GM19240 (cell line): ENCODE data around the gene BLID.

Experiments
- DNase-seq: peaks from one replicate; pipeline ENCODE4 v3.0.0; 2011; ENCODE audit warnings: low spot score; ENCODE audit not compliant: insufficient read length

Gene BLID

GRCh38 chr11:122140500-122140899 is 24.5 kb upstream of the BLID start:
- DNase-seq = no peak

GRCh38 chr11:122139595-122139866 is 23.5 kb upstream of the BLID start:
- no peak for DNase-seq

- DNase-seq = no peak
Observed at GRCh38 chr11:122138744-122139594, 23.0 kb upstream of the BLID start.

GRCh38 chr11:122137078-122137793 is 21.2 kb upstream of the BLID start:
- DNase-seq = no peak

GRCh38 chr11:122131126-122131525 is 15.1 kb upstream of the BLID start:
- no peak for DNase-seq

- no peak for DNase-seq
Observed at GRCh38 chr11:122128146-122128545, 12.1 kb upstream of the BLID start.

GRCh38 chr11:122127020-122127419 is 11.0 kb upstream of the BLID start:
- DNase-seq = no peak

GRCh38 chr11:122126024-122126688 is 10.1 kb upstream of the BLID start:
- DNase-seq = no peak

- DNase-seq = no peak
Observed at GRCh38 chr11:122123263-122123929, 7.4 kb upstream of the BLID start.

- DNase-seq = no peak
Observed at GRCh38 chr11:122122179-122122578, 6.2 kb upstream of the BLID start.

GRCh38 chr11:122120096-122120495 is 4.1 kb upstream of the BLID start:
- DNase-seq = no peak

- no peak for DNase-seq
Observed at GRCh38 chr11:122116591-122116990, 576 bp upstream of the BLID start.

GRCh38 chr11:122114976-122115375 is 1.0 kb downstream of the BLID start:
- no peak for DNase-seq

GRCh38 chr11:122113836-122114825 is 1.9 kb downstream of the BLID start:
- DNase-seq = no peak

- no peak for DNase-seq
Observed at GRCh38 chr11:122112470-122113365, 3.3 kb downstream of the BLID start.

GRCh38 chr11:122109932-122110331 is 6.1 kb downstream of the BLID start:
- no peak for DNase-seq

GRCh38 chr11:122108828-122109227 is 7.2 kb downstream of the BLID start:
- DNase-seq = no peak

GRCh38 chr11:122108192-122108799 is 7.7 kb downstream of the BLID start:
- no peak for DNase-seq

GRCh38 chr11:122107566-122107965 is 8.4 kb downstream of the BLID start:
- DNase-seq = no peak
